Memory B cell (primary cell): Measurements from ENCODE around the gene C2CD5.
A peak's percentile ranks its signal among the peaks of the same experiment; 100 is the strongest.
"Not testable (repeated sequence)": the region's sequence is repeated elsewhere in the genome, so short reads cannot be mapped to it uniquely, and the experiment has no call there.

ENCODE experiments used
- ATAC-seq: fragments of 150-1000 bp; cut with Tn5 transposase; 2 replicates; pipeline ENCODE4 v1.10.0; 2021; ENCODE audit warnings: low read depth, mild to moderate bottlenecking, moderate library complexity
- DNase-seq, 2 donors: peaks; one replicate each; pipeline ENCODE4 v3.0.0; 2022; ENCODE audit warnings: low spot score in 2 of 2
- H3K27ac Mint-ChIP-seq: one replicate; pipeline ENCODE4 v1.8.0; 2022; ENCODE audit warnings: mild to moderate bottlenecking, moderate library complexity, mixed read lengths
- H3K27me3 Mint-ChIP-seq: one replicate; pipeline ENCODE4 v1.8.0; 2022; ENCODE audit warnings: mixed read lengths
- H3K36me3 Mint-ChIP-seq: one replicate; pipeline ENCODE4 v1.8.0; 2022; ENCODE audit warnings: mild to moderate bottlenecking, mixed read lengths
- H3K4me1 Mint-ChIP-seq: one replicate; pipeline ENCODE4 v1.8.0; 2022; ENCODE audit warnings: mixed read lengths
- H3K4me3 Mint-ChIP-seq: one replicate; pipeline ENCODE4 v1.8.0; 2022; ENCODE audit warnings: mild to moderate bottlenecking, moderate library complexity, mixed read lengths
- H3K9me3 Mint-ChIP-seq: one replicate; pipeline ENCODE4 v1.8.0; 2022; ENCODE audit warnings: mixed read lengths

The C2CD5 gene

DNA sequence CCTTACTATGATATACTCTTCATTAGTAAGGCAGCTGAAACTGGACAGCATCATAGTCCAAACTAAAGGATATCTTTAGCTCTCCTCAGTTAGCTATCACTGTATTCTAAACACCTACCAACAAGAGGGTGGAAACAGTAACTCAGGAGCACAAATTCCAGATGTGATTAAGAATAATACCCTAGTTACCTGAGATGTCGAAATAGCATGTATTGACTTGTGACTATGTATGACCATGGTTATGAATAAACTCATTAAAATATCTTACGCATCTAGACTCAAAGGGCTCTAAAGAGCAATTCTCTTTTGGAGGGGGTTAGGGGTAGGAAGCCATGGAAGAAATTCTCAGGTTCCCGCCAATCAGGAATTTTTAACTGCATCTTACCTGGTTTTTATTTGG lies 90.8 kb downstream of the C2CD5 start:
- Mint-ChIP-seq H3K4me1 (peaks cover 3% of the 10 kb centered on the region), H3K27me3 (no peaks in the 10 kb centered on the region), H3K36me3 (peaks cover 24% of the 10 kb centered on the region), H3K9me3 (no peaks in the 10 kb centered on the region), H3K27ac (no peak overlapping the region), H3K4me3 (no peak overlapping the region)
- DNase-seq, result no peak
- ATAC-seq, result no peak

- Mint-ChIP-seq H3K9me3 (no peaks in the 10 kb centered on the region), H3K27ac (no peak overlapping the region), H3K4me3 (no peak overlapping the region), H3K36me3 (peaks cover 11% of the 10 kb centered on the region), H3K27me3 (no peaks in the 10 kb centered on the region), H3K4me1 (peaks cover 2% of the 10 kb centered on the region)
- no peak for DNase-seq
- ATAC-seq, result no peak
Observed at GRCh38 chr12:22447223-22447622, 97.1 kb downstream of the C2CD5 start.

DNA sequence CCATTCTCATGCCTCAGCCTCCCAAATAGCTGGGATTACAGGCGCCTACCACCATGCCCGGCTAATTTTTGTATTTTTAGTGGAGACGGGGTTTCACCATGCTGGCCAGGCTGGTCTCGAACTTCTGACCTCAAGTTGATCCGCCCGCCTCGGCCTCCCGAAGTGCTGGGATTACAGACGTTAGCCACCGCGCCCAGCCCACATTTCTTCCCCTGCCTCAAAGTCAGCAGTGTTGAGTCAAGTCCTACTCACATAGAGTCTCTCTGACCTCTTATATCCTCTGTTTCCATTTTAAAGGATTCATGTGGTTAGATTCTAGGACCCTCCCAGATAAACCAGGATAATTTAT lies 100.1 kb downstream of the C2CD5 start:
- not testable (repeated sequence) for DNase-seq, H3K4me1 Mint-ChIP-seq

DNA sequence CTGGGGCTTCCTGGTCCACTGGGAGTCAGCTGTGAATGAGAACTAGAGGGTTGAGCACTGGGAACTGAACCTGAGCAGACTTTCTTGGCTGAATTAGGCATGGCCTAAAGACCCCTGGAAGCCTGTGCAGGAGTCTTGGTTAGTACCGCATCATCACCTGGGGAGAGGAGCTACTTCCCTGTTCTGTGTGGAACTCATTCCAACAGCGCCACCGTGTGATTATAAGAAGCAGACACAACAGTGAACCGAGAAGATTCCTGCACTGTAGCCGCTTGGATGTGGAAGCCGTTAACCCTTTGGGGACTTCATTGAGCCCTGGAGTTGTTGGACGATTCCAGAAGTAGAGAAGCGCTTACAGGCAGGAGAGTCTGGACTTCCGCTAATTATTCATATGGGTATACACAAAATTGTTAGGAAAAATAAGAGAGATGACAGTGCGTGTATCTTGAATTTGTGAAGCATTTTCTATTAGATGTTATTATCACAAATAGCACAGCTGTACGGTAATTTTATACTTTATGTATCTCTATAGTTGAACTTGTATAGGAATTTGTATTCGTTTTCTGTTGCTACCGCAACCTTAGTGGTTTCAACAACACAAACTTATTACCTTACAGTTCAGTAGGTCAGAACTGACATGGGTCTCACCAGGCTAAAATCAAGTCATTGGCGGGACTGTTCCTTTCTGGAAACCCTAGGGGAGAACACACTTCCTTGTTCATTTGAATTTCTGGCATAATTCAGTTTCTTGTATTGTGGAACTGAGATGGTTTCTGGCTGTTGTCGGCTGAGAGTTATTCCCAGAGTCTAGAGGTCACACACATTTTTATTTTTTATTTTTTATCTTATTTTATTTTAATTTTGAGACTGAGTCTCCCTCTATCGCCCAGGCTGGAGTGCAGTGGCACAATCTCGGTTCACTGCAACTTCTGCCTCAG lies 100.7 kb downstream of the C2CD5 start:
- DNase-seq, result peak; percentile 47 to 58
- Mint-ChIP-seq H3K4me3 (no peak overlapping the region), H3K27ac (no peak overlapping the region), H3K36me3 (peaks cover 2% of the 10 kb centered on the region), H3K4me1 (peaks cover 5% of the 10 kb centered on the region), H3K27me3 (no peaks in the 10 kb centered on the region), H3K9me3 (peaks cover 1% of the 10 kb centered on the region)
- peak; percentile 100 for ATAC-seq

More for the DNA sequence above, 100.1 kb downstream of the C2CD5 start:
- not testable (repeated sequence) for H3K9me3 Mint-ChIP-seq, H3K27me3 Mint-ChIP-seq, H3K4me3 Mint-ChIP-seq, H3K36me3 Mint-ChIP-seq, H3K27ac Mint-ChIP-seq, ATAC-seq

GRCh38 chr12:22437031-22437806 lies 107.1 kb downstream of the C2CD5 start:
- no peaks in the 10 kb centered on the region for H3K36me3 Mint-ChIP-seq

DNA sequence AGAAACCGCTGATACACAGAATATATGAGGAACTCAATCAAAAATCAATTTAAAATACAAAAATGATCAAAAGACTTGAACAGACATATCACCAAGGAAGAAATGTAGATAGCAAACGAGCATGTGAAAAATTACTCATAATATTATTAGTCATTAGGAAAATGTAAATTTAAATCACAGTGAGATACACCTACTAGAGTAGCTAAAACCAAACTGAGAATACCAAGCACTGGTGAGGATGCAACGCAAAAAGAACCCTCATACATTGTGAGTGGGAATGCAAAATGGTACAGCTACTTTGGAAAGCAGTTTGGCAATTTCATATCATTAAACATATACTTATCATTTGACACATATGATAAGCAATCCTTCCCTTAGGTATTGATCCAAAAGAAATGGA lies 108.8 kb downstream of the C2CD5 start:
- peaks cover 1% of the 10 kb centered on the region for H3K9me3 Mint-ChIP-seq
- H3K4me3 Mint-ChIP-seq, result no peak overlapping the region
- H3K27me3 Mint-ChIP-seq, result peaks cover 1% of the 10 kb centered on the region
- peaks cover 3% of the 10 kb centered on the region for H3K4me1 Mint-ChIP-seq
- no peak overlapping the region for H3K27ac Mint-ChIP-seq
- DNase-seq (no peak), ATAC-seq (no peak)
- no peaks in the 10 kb centered on the region for H3K36me3 Mint-ChIP-seq

More at GRCh38 chr12:22437031-22437806, 107.1 kb downstream of the C2CD5 start:
- DNase-seq (no peak), ATAC-seq (no peak)
- H3K27me3 Mint-ChIP-seq, result peaks cover 1% of the 10 kb centered on the region
- H3K4me3 Mint-ChIP-seq, result no peak overlapping the region
- H3K27ac Mint-ChIP-seq, result no peak overlapping the region
- H3K9me3 Mint-ChIP-seq, result peaks cover 1% of the 10 kb centered on the region
- peaks cover 3% of the 10 kb centered on the region for H3K4me1 Mint-ChIP-seq

- Mint-ChIP-seq H3K27me3 (peaks cover 1% of the 10 kb centered on the region), H3K4me1 (no peaks in the 10 kb centered on the region), H3K27ac (no peak overlapping the region), H3K4me3 (no peak overlapping the region), H3K36me3 (no peaks in the 10 kb centered on the region), H3K9me3 (no peaks in the 10 kb centered on the region)
- no peak for ATAC-seq
- DNase-seq, result no peak
Observed at GRCh38 chr12:22431693-22432251, 112.6 kb downstream of the C2CD5 start.

- Mint-ChIP-seq H3K27me3 (peaks cover 7% of the 10 kb centered on the region), H3K27ac (no peak overlapping the region), H3K9me3 (no peaks in the 10 kb centered on the region), H3K36me3 (peaks cover 1% of the 10 kb centered on the region), H3K4me3 (no peak overlapping the region), H3K4me1 (no peaks in the 10 kb centered on the region)
- DNase-seq (no peak), ATAC-seq (no peak)
Observed at GRCh38 chr12:22416801-22417200, 127.5 kb downstream of the C2CD5 start.

- H3K36me3 Mint-ChIP-seq, result peaks cover 1% of the 10 kb centered on the region
- no peaks in the 10 kb centered on the region for H3K9me3 Mint-ChIP-seq
- no peak overlapping the region for H3K4me3 Mint-ChIP-seq
- H3K27ac Mint-ChIP-seq, result no peak overlapping the region
- no peaks in the 10 kb centered on the region for H3K4me1 Mint-ChIP-seq
- H3K27me3 Mint-ChIP-seq, result peaks cover 7% of the 10 kb centered on the region
- no peak for ATAC-seq
- DNase-seq, result no peak
Observed at GRCh38 chr12:22415342-22416309, 128.7 kb downstream of the C2CD5 start.

- DNase-seq, result no peak
- H3K4me3 Mint-ChIP-seq, result no peak overlapping the region
- H3K27me3 Mint-ChIP-seq, result peaks cover 7% of the 10 kb centered on the region
- H3K27ac Mint-ChIP-seq, result no peak overlapping the region
- H3K4me1 Mint-ChIP-seq, result no peaks in the 10 kb centered on the region
- H3K36me3 Mint-ChIP-seq, result peaks cover 1% of the 10 kb centered on the region
- ATAC-seq, result no peak
- no peaks in the 10 kb centered on the region for H3K9me3 Mint-ChIP-seq
Observed at GRCh38 chr12:22414742-22415141, 129.6 kb downstream of the C2CD5 start.

GRCh38 chr12:22413592-22413991 lies 130.8 kb downstream of the C2CD5 start:
- peaks cover 7% of the 10 kb centered on the region for H3K27me3 Mint-ChIP-seq

DNA sequence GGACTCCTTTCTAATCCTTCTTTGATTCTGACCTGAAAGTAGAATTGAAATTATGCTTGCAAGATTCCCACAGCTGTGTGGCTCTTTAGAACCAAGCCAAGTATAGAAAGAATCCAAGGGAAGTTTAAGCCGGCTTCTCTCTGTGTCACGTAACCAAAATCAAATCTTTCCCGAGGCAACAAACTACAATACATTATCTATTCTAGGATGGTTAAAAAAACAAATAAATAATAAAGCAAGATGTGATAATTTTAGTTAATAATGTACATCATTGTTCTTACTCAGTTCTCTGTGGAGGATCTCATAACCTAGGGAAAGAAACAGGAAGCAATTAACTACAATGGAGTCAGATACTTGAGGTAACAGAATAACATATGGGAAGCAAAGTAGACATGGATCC lies 131.8 kb downstream of the C2CD5 start:
- H3K9me3 Mint-ChIP-seq, result no peaks in the 10 kb centered on the region
- H3K27ac Mint-ChIP-seq, result no peak overlapping the region
- DNase-seq (no peak), ATAC-seq (no peak)
- no peaks in the 10 kb centered on the region for H3K4me1 Mint-ChIP-seq
- H3K27me3 Mint-ChIP-seq, result peaks cover 6% of the 10 kb centered on the region
- no peaks in the 10 kb centered on the region for H3K36me3 Mint-ChIP-seq
- H3K4me3 Mint-ChIP-seq, result no peak overlapping the region

More at GRCh38 chr12:22413592-22413991, 130.8 kb downstream of the C2CD5 start:
- DNase-seq, result no peak
- no peaks in the 10 kb centered on the region for H3K4me1 Mint-ChIP-seq
- no peak for ATAC-seq
- no peaks in the 10 kb centered on the region for H3K9me3 Mint-ChIP-seq
- H3K27ac Mint-ChIP-seq, result no peak overlapping the region
- no peak overlapping the region for H3K4me3 Mint-ChIP-seq
- peaks cover 1% of the 10 kb centered on the region for H3K36me3 Mint-ChIP-seq

DNA sequence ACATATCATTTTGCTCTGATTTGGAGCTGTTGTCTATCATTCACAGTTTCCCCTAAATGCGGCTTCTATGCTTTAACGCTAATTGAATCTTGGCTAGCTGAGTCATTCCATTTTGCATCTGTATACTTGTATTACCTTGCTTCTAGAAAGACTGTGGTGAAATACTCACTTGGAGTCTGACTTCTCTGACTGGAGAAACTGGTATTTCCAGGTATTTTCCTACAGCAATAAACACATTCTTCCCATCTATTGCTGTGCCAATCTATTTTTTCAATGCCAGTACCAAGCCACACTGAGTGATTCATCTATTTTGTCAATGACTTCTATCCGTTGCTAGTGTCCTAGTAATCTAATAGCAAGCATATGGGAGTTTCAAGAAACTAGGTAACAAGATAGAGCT lies 133.9 kb downstream of the C2CD5 start:
- DNase-seq (no peak), ATAC-seq (no peak)
- H3K4me1 Mint-ChIP-seq, result no peaks in the 10 kb centered on the region
- no peak overlapping the region for H3K27ac Mint-ChIP-seq
- H3K36me3 Mint-ChIP-seq, result no peaks in the 10 kb centered on the region
- H3K27me3 Mint-ChIP-seq, result peaks cover 4% of the 10 kb centered on the region
- no peak overlapping the region for H3K4me3 Mint-ChIP-seq
- no peaks in the 10 kb centered on the region for H3K9me3 Mint-ChIP-seq
